HG03342 (cell line): ENCODE measurements around the gene ZNF79.

Source experiments
- ATAC-seq: cut with Tn5 transposase; IDR thresholded peaks from one replicate; pipeline ENCODE4 v1.9.1; 2021; ENCODE audit warnings: mild to moderate bottlenecking, moderate library complexity; ENCODE audit not compliant: unreplicated experiment

The ZNF79 gene

GRCh38 chr9:127397646-127398274 lies 26.4 kb upstream of the ZNF79 start:
- no peak for ATAC-seq

DNA sequence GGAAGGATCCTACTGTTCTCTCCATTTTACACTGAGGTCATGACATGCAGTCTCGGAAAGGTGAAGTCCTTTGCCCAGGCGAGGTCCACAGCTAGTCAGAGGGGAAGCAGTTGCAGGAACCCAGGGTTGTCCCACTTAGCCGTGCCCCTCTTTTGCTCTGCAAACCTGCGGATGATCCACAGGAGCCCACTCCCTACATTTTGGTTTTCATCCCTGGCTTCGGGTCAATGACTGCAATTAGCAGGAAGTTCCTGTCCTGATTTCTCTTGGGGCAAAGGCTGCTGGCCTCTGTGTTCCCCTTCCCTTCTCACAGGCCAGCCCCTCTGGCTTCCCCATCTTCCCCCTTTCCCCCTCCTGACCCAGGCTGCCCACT lies 25.9 kb upstream of the ZNF79 start:
- ATAC-seq, result no peak

GRCh38 chr9:127398715-127399400 lies 25.3 kb upstream of the ZNF79 start:
- no peak for ATAC-seq

- no peak for ATAC-seq
Observed at GRCh38 chr9:127399736-127400269, 24.4 kb upstream of the ZNF79 start.

DNA sequence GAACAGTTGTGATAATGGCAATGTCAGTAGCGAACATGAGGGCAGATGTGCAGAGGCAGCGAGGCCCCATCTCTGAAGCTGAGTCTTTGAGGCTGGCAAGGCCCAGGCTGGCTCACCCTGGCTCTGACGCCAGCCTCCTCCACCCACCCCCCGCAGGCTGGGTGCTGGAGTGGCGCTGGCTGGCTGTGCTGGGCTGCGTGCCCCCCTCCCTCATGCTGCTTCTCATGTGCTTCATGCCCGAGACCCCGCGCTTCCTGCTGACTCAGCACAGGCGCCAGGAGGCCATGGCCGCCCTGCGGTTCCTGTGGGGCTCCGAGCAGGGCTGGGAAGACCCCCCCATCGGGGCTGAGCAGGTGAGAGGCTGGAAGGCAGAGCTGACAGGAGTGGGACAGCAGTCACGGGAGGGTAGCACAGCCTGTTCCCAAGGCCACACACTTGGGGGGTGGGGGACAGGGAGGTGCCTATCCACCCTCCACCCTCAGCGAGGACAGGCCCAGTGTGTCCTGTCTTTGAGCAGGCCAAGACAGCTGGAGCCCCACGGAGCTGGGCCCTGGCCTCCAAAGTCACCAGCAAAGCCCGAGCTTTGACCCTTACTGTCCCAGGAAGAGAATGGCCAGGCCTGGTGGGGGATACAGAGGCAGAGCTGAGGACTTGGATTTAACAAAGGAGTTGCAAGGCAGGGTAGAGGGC lies 21.6 kb upstream of the ZNF79 start:
- ATAC-seq, result no peak

- ATAC-seq, result no peak
Observed at GRCh38 chr9:127403507-127404192, 20.5 kb upstream of the ZNF79 start.

DNA sequence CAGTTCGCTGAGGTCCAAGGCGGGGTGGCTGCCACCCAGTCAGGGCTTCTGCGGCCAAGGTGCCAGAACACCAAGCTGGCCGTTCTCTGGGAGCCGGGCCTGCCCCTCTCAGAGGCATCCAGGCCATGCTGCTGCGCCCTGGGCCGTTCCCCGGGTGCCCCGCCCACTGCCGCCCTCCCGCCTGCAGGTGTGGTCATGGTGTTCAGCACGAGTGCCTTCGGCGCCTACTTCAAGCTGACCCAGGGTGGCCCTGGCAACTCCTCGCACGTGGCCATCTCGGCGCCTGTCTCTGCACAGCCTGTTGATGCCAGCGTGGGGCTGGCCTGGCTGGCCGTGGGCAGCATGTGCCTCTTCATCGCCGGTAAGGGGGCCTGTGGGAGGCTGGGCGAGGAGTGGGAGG lies 19.6 kb upstream of the ZNF79 start:
- ATAC-seq, result no peak

DNA sequence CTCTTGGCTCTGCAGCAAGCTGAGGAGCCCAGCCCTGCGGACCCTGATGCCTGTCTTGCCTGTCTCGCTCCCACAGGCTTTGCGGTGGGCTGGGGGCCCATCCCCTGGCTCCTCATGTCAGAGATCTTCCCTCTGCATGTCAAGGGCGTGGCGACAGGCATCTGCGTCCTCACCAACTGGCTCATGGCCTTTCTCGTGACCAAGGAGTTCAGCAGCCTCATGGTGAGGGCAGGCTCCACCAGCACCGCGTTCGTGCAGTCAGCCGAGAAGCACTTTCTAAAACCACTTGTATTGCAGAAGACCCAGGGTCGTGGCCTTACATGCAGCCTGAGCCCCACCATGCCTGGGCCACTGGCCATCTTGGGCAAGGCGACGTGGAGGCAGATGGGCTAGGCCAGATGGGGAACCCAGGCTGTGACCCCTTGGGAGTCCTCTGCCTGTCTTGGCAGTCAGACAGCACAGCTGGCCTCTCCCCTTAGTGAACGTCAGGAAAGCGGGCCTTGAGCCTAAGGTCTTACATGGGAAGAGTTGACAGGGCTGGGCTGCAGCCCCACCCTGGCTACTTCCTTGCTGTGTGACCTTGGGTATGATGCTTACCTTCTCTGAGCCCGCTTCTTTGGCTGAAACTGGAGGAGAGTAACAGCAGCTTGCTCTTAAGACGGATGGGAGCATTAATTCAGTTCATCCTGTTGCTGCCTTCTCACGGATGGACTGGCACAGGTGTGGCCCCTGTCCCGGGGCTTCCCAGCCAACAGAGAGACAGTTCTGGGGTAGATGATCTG lies 18.6 kb upstream of the ZNF79 start:
- ATAC-seq, result no peak

GRCh38 chr9:127406799-127407491 lies 17.2 kb upstream of the ZNF79 start:
- ATAC-seq, result no peak

DNA sequence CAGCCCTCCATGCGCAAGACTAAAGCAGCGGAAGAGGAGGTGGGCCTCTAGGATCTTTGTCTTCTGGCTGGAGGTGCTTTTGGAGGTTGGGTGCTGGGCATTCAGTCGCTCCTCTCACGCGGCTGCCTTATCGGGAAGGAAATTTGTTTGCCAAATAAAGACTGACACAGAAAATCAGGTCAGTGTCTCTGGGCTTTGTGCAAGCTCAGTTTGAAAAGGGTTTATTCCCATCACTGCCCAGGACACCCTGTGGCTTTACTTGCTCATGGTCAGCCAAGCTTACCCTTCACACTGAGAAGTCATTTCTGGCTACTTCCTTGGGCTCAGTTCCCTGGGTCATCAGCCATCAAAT lies 16.7 kb upstream of the ZNF79 start:
- ATAC-seq, result no peak

GRCh38 chr9:127411122-127411521 lies 13.1 kb upstream of the ZNF79 start:
- no peak for ATAC-seq

GRCh38 chr9:127415141-127415540 lies 9.0 kb upstream of the ZNF79 start:
- ATAC-seq, result no peak

GRCh38 chr9:127415657-127416056 lies 8.5 kb upstream of the ZNF79 start:
- no peak for ATAC-seq

GRCh38 chr9:127417131-127418036 lies 6.8 kb upstream of the ZNF79 start:
- no peak for ATAC-seq

GRCh38 chr9:127418037-127418471 lies 6.1 kb upstream of the ZNF79 start:
- ATAC-seq, result no peak

DNA sequence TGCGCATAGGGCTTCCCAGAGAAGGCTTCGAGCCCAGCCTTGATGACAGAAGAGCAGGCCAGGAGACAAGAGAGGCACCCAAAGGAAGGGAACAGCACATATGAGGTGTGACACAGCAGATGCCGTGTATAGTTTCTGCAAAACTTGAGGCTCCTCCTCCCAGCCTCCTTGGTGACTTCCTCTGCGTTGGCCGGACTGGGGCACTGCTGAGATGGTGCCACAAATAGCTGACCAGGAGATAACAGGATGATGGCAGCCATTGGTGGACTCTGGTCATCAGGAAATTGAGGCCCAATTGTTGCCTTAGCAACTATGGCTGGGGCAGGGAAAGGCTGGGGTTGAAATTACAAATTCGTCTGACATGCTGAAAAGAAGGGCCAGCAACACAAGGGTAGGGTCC lies 4.8 kb upstream of the ZNF79 start:
- ATAC-seq, result no peak

DNA sequence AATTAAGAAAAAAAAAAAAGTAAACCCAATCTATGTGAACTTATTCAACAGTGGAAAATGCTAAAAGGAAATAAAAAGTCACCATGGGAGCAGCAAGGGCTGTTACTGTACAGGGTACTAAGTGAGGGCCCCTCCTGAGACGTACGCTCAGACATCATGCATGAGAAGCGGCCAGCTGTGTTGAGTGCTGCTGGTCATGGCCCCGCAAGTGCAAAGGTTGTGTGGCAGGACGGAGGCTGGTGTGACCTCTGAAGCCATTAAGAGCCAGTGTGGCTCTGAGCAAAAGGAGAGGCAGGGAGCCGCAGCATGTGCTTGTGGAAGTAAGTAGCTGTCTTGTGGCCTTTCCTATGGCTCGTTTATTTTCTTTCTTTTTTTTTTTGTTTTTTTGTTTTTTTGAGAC lies 3.1 kb upstream of the ZNF79 start:
- ATAC-seq, result no peak

- ATAC-seq, result no peak
Observed at GRCh38 chr9:127422133-127422782, 1.9 kb upstream of the ZNF79 start.

GRCh38 chr9:127422787-127423186 lies 1.4 kb upstream of the ZNF79 start:
- no peak for ATAC-seq
